ENCODE measurements around the gene GPRIN3. TPM values are rescaled to one million over a fixed set of nuclear protein-coding genes. Genes with fewer than 3 reads are reported as not detected.

GPRIN3 gene
- total RNA-seq, 1 experiment from 2014 or later, result 0.39 TPM

DNA sequence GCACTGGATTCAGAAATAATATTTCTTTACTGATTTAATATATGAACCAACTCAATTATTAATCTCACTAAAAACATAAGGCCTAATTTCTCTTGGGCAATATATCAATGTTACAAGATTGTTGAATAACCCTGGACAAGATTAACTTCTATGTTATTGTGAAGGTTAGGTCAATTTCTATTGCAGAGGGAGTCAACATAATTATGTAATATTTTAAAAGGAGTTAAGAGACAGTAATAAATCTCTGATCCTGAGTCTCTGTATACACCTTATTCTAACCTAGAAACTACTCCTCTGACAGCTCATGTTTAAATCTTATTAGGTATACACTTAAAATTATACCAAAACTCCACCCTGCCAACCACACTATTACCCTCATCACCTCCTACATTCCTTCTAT, 15.1 kb upstream of the GPRIN3 start:
- ChIA-PET RAD21 (ENCODE audit: low non-redundant PET in 1 of 2, low total read pairs in 2 of 2, uncharacterized antibody in 2 of 2, unreplicated experiment in 2 of 2) (no interaction called here), CTCF (no interaction called here), POLR2A (no interaction called here)
- H3K27ac ChIP-seq (ENCODE audit: low read depth, low read length), result no peak overlapping the region
- BruUV-seq (replicated peaks), result no TSS peak
- DNase-seq (ENCODE audit: low read depth, low spot score) (no peak), ATAC-seq (no peak)
- no peak overlapping the region for H3K4me3 ChIP-seq (replicated peaks in 1 of 2; ENCODE audit: low read depth in 1 of 2, low read length in 2 of 2)
- no peaks in the 10 kb centered on the region for H3K36me3 ChIP-seq (ENCODE audit: control insufficient read depth in 1 of 2, insufficient read depth in 2 of 2, low read length in 2 of 2)
- no peaks in the 10 kb centered on the region for H4K20me1 ChIP-seq (ENCODE audit: insufficient read depth)
- no peak overlapping the region for H3K4me2 ChIP-seq (ENCODE audit: low read length)
- H2AFZ ChIP-seq (ENCODE audit: low read depth, low read length, poor library complexity, severe bottlenecking), result no peak overlapping the region
- intact Hi-C loops (cut with micrococcal nuclease), result no loop called here
- no peaks in the 10 kb centered on the region for H3K9me2 ChIP-seq (ENCODE audit: insufficient read depth)
- TF ChIP-seq ELF1 (IDR thresholded peaks at IDR 0.05; ENCODE audit: borderline replicate concordance, low read depth), result no peak
- no peaks in the 10 kb centered on the region for H3K4me1 ChIP-seq (ENCODE audit: control insufficient read depth in 1 of 2, insufficient read depth in 2 of 2, low read length in 2 of 2)
- H3K79me2 ChIP-seq (ENCODE audit: insufficient read depth, low read length), result no peaks in the 10 kb centered on the region
- no peaks in the 10 kb centered on the region for H3K27me3 ChIP-seq (ENCODE audit: insufficient read depth, low read length)
- H3K9ac ChIP-seq (ENCODE audit: low read length), result no peak overlapping the region
- no peaks in the 10 kb centered on the region for H3K9me3 ChIP-seq (ENCODE audit: control insufficient read depth in 1 of 2, insufficient read depth in 1 of 2, low read depth in 1 of 2, low read length in 2 of 2)

DNA sequence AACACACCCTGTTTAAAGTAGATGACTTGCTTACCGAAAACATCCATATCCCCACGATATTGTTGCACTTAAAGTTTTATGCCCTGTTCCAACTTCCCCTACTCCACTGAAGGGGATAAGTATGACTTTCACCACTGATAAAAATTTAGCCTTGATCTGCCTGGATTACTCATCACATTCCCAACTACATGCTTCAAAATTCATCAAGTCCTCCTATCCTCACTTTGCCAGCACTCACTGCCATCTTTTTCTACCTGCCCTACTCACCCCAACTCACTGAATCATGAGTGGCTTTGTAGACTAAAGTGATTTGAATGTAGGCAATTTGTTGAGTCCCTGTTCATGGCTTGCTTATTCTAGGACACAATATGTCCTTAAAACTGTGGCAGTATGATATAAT, 12.2 kb upstream of the GPRIN3 start:
- ChIA-PET CTCF (no interaction called here), RAD21 (ENCODE audit: low non-redundant PET in 1 of 2, low total read pairs in 2 of 2, uncharacterized antibody in 2 of 2, unreplicated experiment in 2 of 2) (no interaction called here), POLR2A (no interaction called here)
- Histone ChIP-seq H3K27ac (ENCODE audit: low read depth, low read length) (no peak overlapping the region), H3K9ac (ENCODE audit: low read length) (no peak overlapping the region), H3K9me3 (ENCODE audit: control insufficient read depth in 1 of 2, insufficient read depth in 1 of 2, low read depth in 1 of 2, low read length in 2 of 2) (no peaks in the 10 kb centered on the region), H3K36me3 (ENCODE audit: control insufficient read depth in 1 of 2, insufficient read depth in 2 of 2, low read length in 2 of 2) (no peaks in the 10 kb centered on the region), H2AFZ (ENCODE audit: low read depth, low read length, poor library complexity, severe bottlenecking) (no peak overlapping the region), H3K9me2 (ENCODE audit: insufficient read depth) (no peaks in the 10 kb centered on the region), H3K4me3 (replicated peaks in 1 of 2; ENCODE audit: low read depth in 1 of 2, low read length in 2 of 2) (no peak overlapping the region), H3K4me2 (ENCODE audit: low read length) (no peak overlapping the region), H3K4me1 (ENCODE audit: control insufficient read depth in 1 of 2, insufficient read depth in 2 of 2, low read length in 2 of 2) (no peaks in the 10 kb centered on the region), H3K79me2 (ENCODE audit: insufficient read depth, low read length) (no peaks in the 10 kb centered on the region), H4K20me1 (ENCODE audit: insufficient read depth) (no peaks in the 10 kb centered on the region), H3K27me3 (ENCODE audit: insufficient read depth, low read length) (no peaks in the 10 kb centered on the region)
- no TSS peak for BruUV-seq (replicated peaks)
- intact Hi-C loops (cut with micrococcal nuclease), result no loop called here
- DNase-seq (ENCODE audit: low read depth, low spot score) (no peak), ATAC-seq (no peak)
- TF ChIP-seq ZNF274 (IDR thresholded peaks at IDR 0.05; ENCODE audit: low read depth, low read length) (no peak), POLR2AphosphoS5 (IDR thresholded peaks at IDR 0.05; ENCODE audit: low read depth, low read length) (no peak), TCF7L2 (IDR thresholded peaks at IDR 0.05; ENCODE audit: borderline replicate concordance, extremely low read depth, insufficient read depth, insufficient read length) (no peak), SIN3A (IDR thresholded peaks at IDR 0.05; ENCODE audit: low read depth) (no peak), FOSL1 (IDR thresholded peaks at IDR 0.05; ENCODE audit: low read depth) (no peak), JUND (IDR thresholded peaks at IDR 0.05) (no peak), RAD21 (IDR thresholded peaks at IDR 0.05; ENCODE audit: low read depth) (no peak), ZFX (IDR thresholded peaks at IDR 0.05) (no peak), CEBPB (IDR thresholded peaks at IDR 0.05; ENCODE audit: low read depth) (no peak), YY1 (IDR thresholded peaks at IDR 0.05; ENCODE audit: extremely low read depth, insufficient replicate concordance, low read depth, low read length) (no peak), SRF (IDR thresholded peaks at IDR 0.05; ENCODE audit: low read depth) (no peak), SP1 (IDR thresholded peaks at IDR 0.05; ENCODE audit: low read depth) (no peak), CBX3 (IDR thresholded peaks at IDR 0.05; ENCODE audit: low read depth) (no peak), EZH2phosphoT487 (IDR thresholded peaks at IDR 0.05; ENCODE audit: borderline replicate concordance) (no peak)
- TF ChIP-seq, protein P1, sequence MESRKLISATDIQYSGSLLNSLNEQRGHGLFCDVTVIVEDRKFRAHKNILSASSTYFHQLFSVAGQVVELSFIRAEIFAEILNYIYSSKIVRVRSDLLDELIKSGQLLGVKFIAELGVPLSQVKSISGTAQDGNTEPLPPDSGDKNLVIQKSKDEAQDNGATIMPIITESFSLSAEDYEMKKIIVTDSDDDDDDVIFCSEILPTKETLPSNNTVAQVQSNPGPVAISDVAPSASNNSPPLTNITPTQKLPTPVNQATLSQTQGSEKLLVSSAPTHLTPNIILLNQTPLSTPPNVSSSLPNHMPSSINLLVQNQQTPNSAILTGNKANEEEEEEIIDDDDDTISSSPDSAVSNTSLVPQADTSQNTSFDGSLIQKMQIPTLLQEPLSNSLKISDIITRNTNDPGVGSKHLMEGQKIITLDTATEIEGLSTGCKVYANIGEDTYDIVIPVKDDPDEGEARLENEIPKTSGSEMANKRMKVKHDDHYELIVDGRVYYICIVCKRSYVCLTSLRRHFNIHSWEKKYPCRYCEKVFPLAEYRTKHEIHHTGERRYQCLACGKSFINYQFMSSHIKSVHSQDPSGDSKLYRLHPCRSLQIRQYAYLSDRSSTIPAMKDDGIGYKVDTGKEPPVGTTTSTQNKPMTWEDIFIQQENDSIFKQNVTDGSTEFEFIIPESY (IDR thresholded peaks at IDR 0.05; ENCODE audit: extremely low read depth, insufficient replicate concordance, low read length), result no peak
- TF ChIP-seq, protein P2, sequence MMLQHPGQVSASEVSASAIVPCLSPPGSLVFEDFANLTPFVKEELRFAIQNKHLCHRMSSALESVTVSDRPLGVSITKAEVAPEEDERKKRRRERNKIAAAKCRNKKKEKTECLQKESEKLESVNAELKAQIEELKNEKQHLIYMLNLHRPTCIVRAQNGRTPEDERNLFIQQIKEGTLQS (IDR thresholded peaks at IDR 0.05), result no peak
- TF ChIP-seq, protein P3, sequence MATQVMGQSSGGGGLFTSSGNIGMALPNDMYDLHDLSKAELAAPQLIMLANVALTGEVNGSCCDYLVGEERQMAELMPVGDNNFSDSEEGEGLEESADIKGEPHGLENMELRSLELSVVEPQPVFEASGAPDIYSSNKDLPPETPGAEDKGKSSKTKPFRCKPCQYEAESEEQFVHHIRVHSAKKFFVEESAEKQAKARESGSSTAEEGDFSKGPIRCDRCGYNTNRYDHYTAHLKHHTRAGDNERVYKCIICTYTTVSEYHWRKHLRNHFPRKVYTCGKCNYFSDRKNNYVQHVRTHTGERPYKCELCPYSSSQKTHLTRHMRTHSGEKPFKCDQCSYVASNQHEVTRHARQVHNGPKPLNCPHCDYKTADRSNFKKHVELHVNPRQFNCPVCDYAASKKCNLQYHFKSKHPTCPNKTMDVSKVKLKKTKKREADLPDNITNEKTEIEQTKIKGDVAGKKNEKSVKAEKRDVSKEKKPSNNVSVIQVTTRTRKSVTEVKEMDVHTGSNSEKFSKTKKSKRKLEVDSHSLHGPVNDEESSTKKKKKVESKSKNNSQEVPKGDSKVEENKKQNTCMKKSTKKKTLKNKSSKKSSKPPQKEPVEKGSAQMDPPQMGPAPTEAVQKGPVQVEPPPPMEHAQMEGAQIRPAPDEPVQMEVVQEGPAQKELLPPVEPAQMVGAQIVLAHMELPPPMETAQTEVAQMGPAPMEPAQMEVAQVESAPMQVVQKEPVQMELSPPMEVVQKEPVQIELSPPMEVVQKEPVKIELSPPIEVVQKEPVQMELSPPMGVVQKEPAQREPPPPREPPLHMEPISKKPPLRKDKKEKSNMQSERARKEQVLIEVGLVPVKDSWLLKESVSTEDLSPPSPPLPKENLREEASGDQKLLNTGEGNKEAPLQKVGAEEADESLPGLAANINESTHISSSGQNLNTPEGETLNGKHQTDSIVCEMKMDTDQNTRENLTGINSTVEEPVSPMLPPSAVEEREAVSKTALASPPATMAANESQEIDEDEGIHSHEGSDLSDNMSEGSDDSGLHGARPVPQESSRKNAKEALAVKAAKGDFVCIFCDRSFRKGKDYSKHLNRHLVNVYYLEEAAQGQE (IDR thresholded peaks at IDR 0.05; ENCODE audit: low read depth), result no peak

All from HCT116 (cell line).